HG02870 (cell line): ENCODE results near the gene FAM219B.

Source experiments
- ATAC-seq: cut with Tn5 transposase; IDR thresholded peaks from one replicate; pipeline ENCODE4 v1.9.1; 2021; ENCODE audit warnings: mild to moderate bottlenecking, moderate library complexity; ENCODE audit not compliant: unreplicated experiment

The FAM219B gene

GRCh38 chr15:74878273-74878672 lies 28.4 kb downstream of the FAM219B start:
- no peak for ATAC-seq

DNA sequence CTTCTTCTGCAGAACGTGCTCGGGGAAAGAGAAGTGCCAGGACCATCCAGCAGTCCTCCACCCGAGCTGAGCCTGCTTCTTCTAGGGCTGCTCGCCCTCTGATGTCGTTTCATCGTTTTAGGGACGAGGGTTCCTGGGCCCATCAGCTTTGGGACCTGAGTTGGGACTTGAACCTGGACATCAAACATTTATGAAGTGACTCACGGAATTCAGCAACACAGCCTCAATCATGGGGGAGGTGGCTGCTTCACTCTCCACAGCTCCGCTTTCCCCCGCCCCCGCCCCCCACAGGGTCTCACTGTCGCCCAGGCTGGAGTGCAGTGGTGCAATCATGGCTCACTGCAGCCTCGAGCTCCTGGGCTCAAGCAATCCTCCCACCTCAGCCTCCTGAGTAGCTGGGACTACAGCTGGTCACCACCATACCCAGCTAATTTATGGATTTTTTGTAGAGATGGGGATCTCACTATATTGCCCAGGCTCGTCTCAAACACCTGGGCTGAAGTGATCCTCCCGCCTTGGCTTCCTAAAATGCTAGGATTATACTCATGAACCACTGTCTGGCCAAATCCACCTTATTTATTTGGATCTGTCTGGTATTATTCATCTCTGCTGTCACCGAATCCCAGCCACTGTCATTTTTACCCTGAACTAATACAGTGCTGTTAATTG lies 32.8 kb downstream of the FAM219B start:
- no peak for ATAC-seq

GRCh38 chr15:74873036-74873755 lies 33.5 kb downstream of the FAM219B start, which contains the start of gene SCAMP2:
TSS of gene SCAMP2 (minus strand) at chr15:74873365. CDS start at chr15:74873255, 110 bp downstream.
- ATAC-seq: peak; percentile 75

GRCh38 chr15:74872702-74873035 lies 34.0 kb downstream of the FAM219B start:
- no peak for ATAC-seq

- no peak for ATAC-seq
Observed at GRCh38 chr15:74870436-74871215, 36.0 kb downstream of the FAM219B start.

GRCh38 chr15:74869726-74870407 lies 36.8 kb downstream of the FAM219B start:
- peak; percentile 65 for ATAC-seq

DNA sequence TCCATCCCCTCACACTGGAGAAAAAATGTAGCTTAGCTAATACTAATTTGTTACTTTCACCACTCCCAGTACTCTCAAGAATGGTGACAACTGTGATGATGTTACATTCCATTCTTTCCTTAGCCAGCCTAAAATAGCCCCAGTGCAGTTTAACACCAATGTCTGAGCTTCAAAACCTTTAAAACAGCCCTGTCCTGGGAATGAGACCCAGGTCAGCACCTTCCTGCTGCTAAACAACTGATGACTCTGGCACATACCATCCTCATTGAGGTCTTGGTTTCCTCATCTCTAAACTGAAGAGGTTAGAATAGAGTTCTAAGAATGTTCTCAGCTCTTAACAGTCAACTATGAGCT lies 37.3 kb downstream of the FAM219B start:
- ATAC-seq: no peak

DNA sequence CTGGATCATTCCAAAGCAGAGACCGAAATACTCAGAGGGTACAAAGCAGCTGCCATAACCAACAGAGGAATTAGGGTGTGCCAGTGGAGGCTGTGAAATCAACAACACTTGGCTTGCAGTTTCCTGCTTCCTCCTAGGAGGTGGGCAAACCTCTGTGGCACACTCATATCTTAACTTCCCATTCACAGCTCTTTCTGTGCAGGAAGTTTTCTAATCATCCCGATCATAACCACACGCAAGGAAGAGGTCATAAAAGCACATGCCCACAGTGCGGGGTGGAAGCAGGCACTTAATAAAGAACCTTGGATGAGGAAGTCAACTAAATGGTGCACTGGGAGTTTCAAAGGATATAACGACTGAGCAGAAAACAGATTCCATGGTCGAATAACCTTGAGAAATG lies 38.6 kb downstream of the FAM219B start:
- ATAC-seq: no peak

GRCh38 chr15:74867466-74868038 lies 39.1 kb downstream of the FAM219B start:
- ATAC-seq: no peak

GRCh38 chr15:74866090-74866489 lies 40.6 kb downstream of the FAM219B start:
- ATAC-seq: no peak

DNA sequence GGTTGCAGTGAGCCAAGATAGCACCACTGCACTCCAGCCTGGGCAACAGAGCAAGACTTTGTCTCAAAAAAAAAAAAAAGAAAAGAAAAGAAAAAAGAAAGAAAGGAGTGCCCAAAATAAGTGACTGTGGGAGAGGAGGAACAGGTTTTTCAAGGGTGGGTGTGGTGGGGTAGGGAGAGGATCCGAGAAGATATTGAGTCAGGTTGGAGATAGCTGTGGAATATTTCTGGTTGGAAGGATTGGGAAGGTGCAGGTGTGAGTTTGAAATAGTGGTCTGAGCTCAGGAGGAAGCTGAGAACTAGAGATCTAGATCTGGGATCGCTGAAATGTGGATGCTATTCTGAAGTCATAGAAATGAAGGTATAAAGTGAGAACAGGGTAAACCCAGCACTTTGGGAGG lies 41.3 kb downstream of the FAM219B start:
- ATAC-seq: no peak

- ATAC-seq: no peak
Observed at GRCh38 chr15:74864296-74864695, 42.4 kb downstream of the FAM219B start.

GRCh38 chr15:74863239-74864056 lies 43.2 kb downstream of the FAM219B start:
- no peak for ATAC-seq

DNA sequence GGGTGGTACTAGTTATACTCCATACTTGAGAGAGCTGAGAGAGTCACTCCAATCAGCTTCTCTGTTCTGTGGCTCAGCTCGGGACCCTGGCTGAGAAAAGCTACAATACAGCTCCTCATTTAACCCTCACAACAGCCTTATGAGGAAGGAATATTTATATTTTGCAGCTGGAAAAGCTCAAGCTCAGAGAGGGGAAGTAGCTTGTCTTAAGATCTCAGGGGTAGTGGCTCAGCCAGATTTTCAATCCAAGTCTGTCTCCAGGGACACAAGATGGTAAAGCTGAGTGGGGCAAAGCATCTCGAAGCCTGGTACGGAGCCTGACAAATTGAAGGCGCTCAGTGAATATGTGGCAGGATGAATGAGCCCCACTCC lies 48.3 kb downstream of the FAM219B start:
- ATAC-seq: no peak

- ATAC-seq: no peak
Observed at GRCh38 chr15:74857671-74858368, 48.8 kb downstream of the FAM219B start.

- peak; percentile 76 for ATAC-seq
Observed at GRCh38 chr15:74857082-74857655, 49.5 kb downstream of the FAM219B start.

GRCh38 chr15:74856537-74856936 lies 50.1 kb downstream of the FAM219B start:
- no peak for ATAC-seq

DNA sequence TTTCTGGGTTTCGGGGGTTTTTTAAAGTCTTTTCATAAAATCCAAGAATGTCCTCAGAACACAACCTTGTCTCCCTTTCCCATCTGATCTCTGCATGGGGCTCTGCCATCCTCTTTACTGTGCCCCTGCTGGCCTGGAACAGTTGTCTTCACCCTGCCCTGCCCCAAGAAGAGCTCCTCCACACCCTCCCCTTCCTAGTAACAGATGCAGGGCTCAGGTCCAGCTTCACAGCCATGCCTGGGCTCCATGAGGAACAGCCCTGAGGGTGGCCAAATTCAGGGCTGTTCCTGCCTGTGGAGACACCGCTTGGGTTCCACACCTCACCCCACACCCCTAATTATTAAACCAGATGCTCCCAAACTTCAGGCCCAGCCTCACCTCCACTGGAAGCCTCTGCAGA lies 50.8 kb downstream of the FAM219B start:
- no peak for ATAC-seq

DNA sequence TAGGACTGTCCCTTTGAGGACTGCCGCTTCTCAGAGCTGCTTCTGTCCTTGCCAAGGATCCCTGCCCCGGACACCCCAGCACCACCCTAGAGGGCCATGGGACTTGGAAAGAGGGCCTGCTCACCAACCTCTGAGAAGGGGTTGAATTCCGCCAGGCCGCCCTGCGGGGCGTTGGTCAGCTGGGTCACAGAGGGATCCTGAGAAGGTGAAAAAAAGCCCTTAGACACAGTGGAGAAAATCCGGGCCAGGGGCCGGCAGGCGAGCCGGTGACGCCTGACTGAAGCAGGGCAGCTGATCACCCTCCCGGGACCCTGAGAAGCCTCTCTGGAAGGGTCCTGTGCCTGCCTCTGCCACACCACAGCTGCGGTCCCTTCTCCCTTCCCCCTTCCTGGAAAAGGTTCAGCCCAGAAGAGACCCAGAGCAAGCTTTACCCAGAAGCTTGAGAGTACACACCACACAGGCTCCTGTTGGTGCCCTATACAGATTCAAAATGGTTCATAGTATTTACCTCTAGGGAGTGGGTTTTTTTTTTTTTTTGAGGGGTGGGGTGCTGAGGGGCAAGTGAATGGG lies 52.1 kb downstream of the FAM219B start:
- no peak for ATAC-seq
